ENCODE data around the gene LAMC3. TPM values are rescaled to one million over a fixed set of nuclear protein-coding genes. Genes with fewer than 3 reads are reported as not detected.

LAMC3 gene
- total RNA-seq, 4 donors from 2014 or later = under 0.01 to 0.78 (median 0.50) TPM; not detected in 1

DNA sequence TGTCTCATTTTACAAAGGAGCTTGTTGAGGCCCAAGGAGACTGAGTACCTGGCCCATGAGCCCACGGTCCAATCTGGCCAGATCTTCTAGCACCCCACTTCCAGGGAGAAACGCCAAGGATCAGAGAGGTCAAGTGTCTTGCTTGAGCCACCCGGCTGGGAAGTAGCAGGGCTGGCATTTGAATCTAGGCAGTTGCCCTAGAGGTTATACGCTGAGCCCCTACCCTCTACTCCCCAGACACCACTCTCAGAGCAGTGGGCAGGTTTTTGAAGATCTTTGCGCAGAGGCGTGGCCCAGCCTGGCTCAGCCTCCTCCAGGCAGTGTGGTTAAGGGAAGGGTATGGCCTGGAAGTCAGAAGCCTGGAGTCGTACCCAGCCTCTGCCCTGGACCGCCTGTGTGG is 110.6 kb downstream of the LAMC3 start:
- TF ChIP-seq POLR2AphosphoS5 (IDR thresholded peaks at IDR 0.05) (no peak), EP300 (IDR thresholded peaks at IDR 0.05) (no peak), POLR2A (IDR thresholded peaks at IDR 0.05) (no peak)
- TF ChIP-seq, protein P1, sequence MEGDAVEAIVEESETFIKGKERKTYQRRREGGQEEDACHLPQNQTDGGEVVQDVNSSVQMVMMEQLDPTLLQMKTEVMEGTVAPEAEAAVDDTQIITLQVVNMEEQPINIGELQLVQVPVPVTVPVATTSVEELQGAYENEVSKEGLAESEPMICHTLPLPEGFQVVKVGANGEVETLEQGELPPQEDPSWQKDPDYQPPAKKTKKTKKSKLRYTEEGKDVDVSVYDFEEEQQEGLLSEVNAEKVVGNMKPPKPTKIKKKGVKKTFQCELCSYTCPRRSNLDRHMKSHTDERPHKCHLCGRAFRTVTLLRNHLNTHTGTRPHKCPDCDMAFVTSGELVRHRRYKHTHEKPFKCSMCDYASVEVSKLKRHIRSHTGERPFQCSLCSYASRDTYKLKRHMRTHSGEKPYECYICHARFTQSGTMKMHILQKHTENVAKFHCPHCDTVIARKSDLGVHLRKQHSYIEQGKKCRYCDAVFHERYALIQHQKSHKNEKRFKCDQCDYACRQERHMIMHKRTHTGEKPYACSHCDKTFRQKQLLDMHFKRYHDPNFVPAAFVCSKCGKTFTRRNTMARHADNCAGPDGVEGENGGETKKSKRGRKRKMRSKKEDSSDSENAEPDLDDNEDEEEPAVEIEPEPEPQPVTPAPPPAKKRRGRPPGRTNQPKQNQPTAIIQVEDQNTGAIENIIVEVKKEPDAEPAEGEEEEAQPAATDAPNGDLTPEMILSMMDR (IDR thresholded peaks at IDR 0.05) = no peak
- Histone ChIP-seq H3K27ac (no peak overlapping the region), H3K4me3 (no peak overlapping the region), H3K4me1 (peaks cover 0 to 3% (median 2%) of the 10 kb centered on the region in 3 donors), H3K9me3 (no peaks in the 10 kb centered on the region), H3K36me3 (peaks cover 0 to 12% of the 10 kb centered on the region in 2 donors), H3K27me3 (peaks cover 13% of the 10 kb centered on the region)
- WGBS, 2 donors (ENCODE audit: low coverage in 1 of 2) = 80 to 100% methylated on average over 1 to 2 of the region's 8 CpGs
- ATAC-seq = no peak

DNA sequence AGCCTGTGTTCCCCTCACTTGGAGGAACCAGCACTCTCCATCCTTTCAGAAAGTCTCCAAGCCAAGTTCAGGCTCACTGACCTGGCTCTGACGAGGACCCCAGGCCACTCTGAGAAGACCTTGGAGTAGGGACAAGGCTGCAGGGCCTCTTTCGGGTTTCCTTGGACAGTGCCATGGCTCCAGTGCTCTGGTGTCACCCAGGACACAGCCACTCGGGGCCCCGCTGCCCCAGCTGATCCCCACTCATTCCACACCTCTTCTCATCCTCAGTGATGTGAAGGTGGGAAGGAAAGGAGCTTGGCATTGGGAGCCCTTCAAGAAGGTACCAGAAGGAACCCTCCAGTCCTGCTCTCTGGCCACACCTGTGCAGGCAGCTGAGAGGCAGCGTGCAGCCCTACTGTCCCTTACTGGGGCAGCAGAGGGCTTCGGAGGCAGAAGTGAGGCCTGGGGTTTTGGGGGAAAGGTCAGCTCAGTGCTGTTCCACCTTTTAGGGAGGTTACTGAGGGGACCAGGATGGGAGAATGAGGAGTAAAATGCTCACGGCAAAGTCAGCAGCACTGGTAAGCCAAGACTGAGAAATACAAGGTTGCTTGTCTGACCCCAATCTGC is 111.8 kb downstream of the LAMC3 start:
- peaks cover 0 to 12% of the 10 kb centered on the region in 2 donors for H3K36me3 ChIP-seq
- no peak for TF ChIP-seq POLR2AphosphoS5 (IDR thresholded peaks at IDR 0.05)
- no peaks in the 10 kb centered on the region for H3K9me3 ChIP-seq
- H3K27me3 ChIP-seq = peaks cover 13% of the 10 kb centered on the region
- H3K4me3 ChIP-seq = no peak overlapping the region
- no peak overlapping the region for H3K27ac ChIP-seq
- ATAC-seq = no peak
- 90 to 100% methylated on average over 3 of the region's 7 CpGs for WGBS, 2 donors (ENCODE audit: low coverage in 1 of 2)
- peaks cover 0 to 6% (median 3%) of the 10 kb centered on the region in 3 donors for H3K4me1 ChIP-seq

DNA sequence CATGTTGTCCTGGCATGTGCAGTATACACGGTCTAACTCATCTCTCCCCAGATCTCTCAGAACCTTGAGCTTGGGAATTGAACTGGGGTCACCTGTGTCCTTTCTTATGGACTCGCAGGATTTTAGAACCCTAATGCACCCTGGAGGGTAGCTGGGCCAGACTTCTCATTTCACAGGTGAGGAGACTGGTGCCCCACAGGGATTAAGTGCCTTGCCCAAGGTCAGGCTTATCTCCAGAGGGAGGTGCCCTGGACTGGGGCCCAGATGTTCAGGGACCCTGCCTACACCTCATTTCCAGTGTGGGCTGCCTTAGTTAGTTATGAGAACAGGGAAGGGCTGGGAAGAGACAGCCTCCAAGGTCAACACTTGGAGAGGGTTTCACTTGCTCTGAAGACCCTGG is 112.4 kb downstream of the LAMC3 start:
- Histone ChIP-seq H3K27me3 (peaks cover 13% of the 10 kb centered on the region), H3K4me1 (peaks cover 0 to 12% (median 5%) of the 10 kb centered on the region in 3 donors), H3K9me3 (no peaks in the 10 kb centered on the region), H3K36me3 (peaks cover 0 to 12% of the 10 kb centered on the region in 2 donors), H3K4me3 (no peak overlapping the region), H3K27ac (no peak overlapping the region)
- TF ChIP-seq, protein P1 (IDR thresholded peaks at IDR 0.05) = no peak
- TF ChIP-seq POLR2A (IDR thresholded peaks at IDR 0.05) (no peak), POLR2AphosphoS5 (IDR thresholded peaks at IDR 0.05) (no peak)
- WGBS, 2 donors (ENCODE audit: low coverage in 1 of 2) = 40 to 100% methylated on average over 1 to 2 of the region's 2 CpGs
- no peak for ATAC-seq

DNA sequence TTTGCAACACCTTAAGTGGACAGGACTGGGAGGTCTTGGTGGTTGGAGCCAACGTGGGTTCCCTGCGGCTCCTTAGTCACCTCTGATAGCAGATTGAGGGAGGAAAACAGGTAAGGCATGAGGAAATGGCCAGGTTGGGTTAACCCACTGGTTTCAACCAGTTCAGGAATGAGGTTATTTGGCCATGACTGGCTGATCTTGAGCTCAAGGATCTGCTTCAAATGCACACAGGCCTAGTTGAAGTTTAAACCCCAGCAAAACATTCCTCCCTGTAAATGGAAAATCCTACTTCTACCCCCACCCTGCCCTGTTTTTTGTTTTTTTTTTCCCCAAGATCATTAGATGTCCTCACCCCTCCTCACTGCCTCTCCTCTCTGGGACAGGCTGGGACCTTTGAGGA is 113.2 kb downstream of the LAMC3 start:
- H3K4me3 ChIP-seq = no peak overlapping the region

DNA sequence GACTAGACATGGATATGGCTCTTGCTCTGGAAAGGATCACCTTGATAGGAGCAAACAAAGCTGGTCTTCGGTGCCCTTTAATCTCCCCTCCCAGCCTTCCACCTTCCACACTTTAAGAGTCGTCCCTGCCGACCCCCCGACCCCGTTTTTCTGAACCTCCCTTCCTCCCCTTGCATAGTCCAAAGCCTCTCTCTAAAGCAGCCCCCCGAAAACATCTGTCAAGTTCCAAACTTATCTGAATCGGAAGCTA is 116.0 kb downstream of the LAMC3 start:
- H3K36me3 ChIP-seq = peaks cover 0 to 45% of the 10 kb centered on the region in 2 donors
- H3K4me1 ChIP-seq = peaks cover 0 to 27% (median 13%) of the 10 kb centered on the region in 3 donors
- peak overlapping the region; percentile 66 to 91 (median 87) for H3K27ac ChIP-seq
- no peaks in the 10 kb centered on the region for H3K9me3 ChIP-seq
- 0 to 4% methylated on average over 5 to 6 of the region's 7 CpGs for WGBS, 2 donors (ENCODE audit: low coverage in 1 of 2)
- TF ChIP-seq EP300 (IDR thresholded peaks at IDR 0.05) (no peak), POLR2A (IDR thresholded peaks at IDR 0.05) (no peak), POLR2AphosphoS5 (IDR thresholded peaks at IDR 0.05) (no peak)
- TF ChIP-seq, protein P1 (IDR thresholded peaks at IDR 0.05) = no peak
- peak overlapping the region; percentile 64 to 76 for H3K4me3 ChIP-seq
- ATAC-seq = no peak
- no peaks in the 10 kb centered on the region for H3K27me3 ChIP-seq

More for the DNA sequence above, 113.2 kb downstream of the LAMC3 start:
- no peak for ATAC-seq
- Histone ChIP-seq H3K9me3 (no peaks in the 10 kb centered on the region), H3K27me3 (peaks cover 10% of the 10 kb centered on the region), H3K36me3 (peaks cover 0 to 17% of the 10 kb centered on the region in 2 donors), H3K27ac (no peak overlapping the region), H3K4me1 (peaks cover 0 to 20% (median 13%) of the 10 kb centered on the region in 3 donors)
- TF ChIP-seq POLR2AphosphoS5 (IDR thresholded peaks at IDR 0.05) (no peak), POLR2A (IDR thresholded peaks at IDR 0.05) (no peak), EP300 (IDR thresholded peaks at IDR 0.05) (no peak)
- TF ChIP-seq, protein P1 (IDR thresholded peaks at IDR 0.05) = no peak
- 75% methylated on average over 2 of the region's 2 CpGs; no CpG with 5 or more reads in 1 of the 2 donors for WGBS, 2 donors (ENCODE audit: low coverage in 1 of 2)
